Cardiac muscle cell (in vitro differentiated cells and primary cell): ENCODE results near the gene CAPN15. TPM values are rescaled to one million over a fixed set of nuclear protein-coding genes. Genes with fewer than 3 reads are reported as not detected.

Source experiments
- DNase-seq, 2 donors: peaks; one replicate each; pipeline versions ENCODE4 v3.0.0 to v3.0.0-alpha.2; 2010 to 2017; ENCODE audit warnings: low read depth in 1 of 2, low spot score in 1 of 2
- H3K27ac ChIP-seq: fragments of 200-600 bp; sonication (generic); 2 replicates; pipeline ENCODE4 v1.5.1; 2016
- H3K27me3 ChIP-seq: fragments of 200-600 bp; sonication (generic); 2 replicates; pipeline ENCODE4 v1.6.0; 2016; ENCODE audit warnings: control low read depth
- H3K36me3 ChIP-seq: fragments of 200-600 bp; sonication (generic); 2 replicates; pipeline ENCODE4 v1.5.1; 2016; ENCODE audit warnings: control low read depth
- H3K4me1 ChIP-seq: fragments of 200-600 bp; sonication (generic); 2 replicates; pipeline ENCODE4 v1.8.1; 2017; ENCODE audit warnings: low read depth, mild to moderate bottlenecking, mixed run types
- H3K4me3 ChIP-seq: fragments of 200-600 bp; sonication (generic); 2 replicates; pipeline ENCODE4 v1.5.1; 2016; ENCODE audit warnings: mild to moderate bottlenecking
- H3K9me3 ChIP-seq: fragments of 200-600 bp; sonication (generic); 2 replicates; pipeline ENCODE4 v1.5.1; 2017; ENCODE audit warnings: low read depth, mild to moderate bottlenecking, control low read depth
- polyA plus RNA-seq: library from polyadenylated mRNA; unstranded; fragments of >200 nt; fragmentation: Nextera tagmentation; extraction: Ambion mirVana; gene quantifications from 2 replicates; pipeline ENCODE4 v1.2.1, GENCODE V29; 2016
- total RNA-seq: library from RNA; depleted of rRNA; stranded (reverse); fragments of >200 nt; gene quantifications from 2 replicates; pipeline ENCODE4 v1.2.3, GENCODE V29; 2016
- TF ChIP-seq, protein P1 (sequence below): IDR thresholded peaks from 2 replicates; pipeline ENCODE4 v1.5.1; 2012; ENCODE audit warnings: low read depth, mild to moderate bottlenecking, low read length

Gene CAPN15
- total and polyA plus RNA-seq, 2 experiments from 2014 or later = 38.1 to 63.3 TPM

DNA sequence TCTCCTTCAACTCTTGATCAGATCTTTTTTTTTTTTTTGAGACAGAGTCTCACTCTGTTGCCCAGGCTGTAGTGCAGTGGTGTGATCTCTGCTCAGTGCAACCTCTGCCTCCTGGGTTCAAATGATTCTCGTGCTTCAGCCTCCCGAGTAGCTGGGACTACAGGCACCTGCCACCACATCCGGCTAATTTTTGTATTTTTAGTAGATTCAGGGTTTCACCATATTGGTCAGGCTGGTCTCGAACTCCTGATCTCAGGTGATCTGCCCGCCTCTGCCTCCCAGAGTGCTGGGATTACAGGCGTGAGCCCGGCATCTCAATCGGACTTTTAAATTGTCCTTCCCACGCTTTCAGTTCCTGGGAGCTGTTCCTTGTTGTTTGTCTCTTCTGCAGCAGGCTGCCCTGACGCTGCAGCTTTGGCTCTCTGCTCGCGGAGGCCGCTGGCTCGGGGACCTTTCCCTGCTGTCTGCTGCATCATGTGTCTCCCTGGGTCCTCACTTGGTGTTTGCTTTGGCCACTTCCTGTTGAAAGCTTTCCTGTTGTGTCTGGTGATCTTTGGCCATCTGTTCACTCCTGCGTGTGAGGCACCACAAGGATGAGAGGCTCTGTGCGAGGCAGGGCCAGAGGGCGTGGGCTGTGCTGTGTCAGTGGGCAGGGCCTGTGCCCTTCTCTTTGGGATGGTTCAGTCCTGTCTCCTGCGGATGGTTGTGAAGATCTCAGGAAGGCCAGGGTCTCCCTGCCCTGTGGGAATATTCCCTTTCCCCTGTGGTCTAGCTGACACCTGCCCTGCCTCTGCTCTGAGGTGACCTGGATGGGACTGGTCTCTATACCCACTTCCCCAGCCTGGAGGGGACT is 18.4 kb upstream of the CAPN15 start:
- no peaks in the 10 kb centered on the region for H3K9me3 ChIP-seq
- TF ChIP-seq, protein P1, sequence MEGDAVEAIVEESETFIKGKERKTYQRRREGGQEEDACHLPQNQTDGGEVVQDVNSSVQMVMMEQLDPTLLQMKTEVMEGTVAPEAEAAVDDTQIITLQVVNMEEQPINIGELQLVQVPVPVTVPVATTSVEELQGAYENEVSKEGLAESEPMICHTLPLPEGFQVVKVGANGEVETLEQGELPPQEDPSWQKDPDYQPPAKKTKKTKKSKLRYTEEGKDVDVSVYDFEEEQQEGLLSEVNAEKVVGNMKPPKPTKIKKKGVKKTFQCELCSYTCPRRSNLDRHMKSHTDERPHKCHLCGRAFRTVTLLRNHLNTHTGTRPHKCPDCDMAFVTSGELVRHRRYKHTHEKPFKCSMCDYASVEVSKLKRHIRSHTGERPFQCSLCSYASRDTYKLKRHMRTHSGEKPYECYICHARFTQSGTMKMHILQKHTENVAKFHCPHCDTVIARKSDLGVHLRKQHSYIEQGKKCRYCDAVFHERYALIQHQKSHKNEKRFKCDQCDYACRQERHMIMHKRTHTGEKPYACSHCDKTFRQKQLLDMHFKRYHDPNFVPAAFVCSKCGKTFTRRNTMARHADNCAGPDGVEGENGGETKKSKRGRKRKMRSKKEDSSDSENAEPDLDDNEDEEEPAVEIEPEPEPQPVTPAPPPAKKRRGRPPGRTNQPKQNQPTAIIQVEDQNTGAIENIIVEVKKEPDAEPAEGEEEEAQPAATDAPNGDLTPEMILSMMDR = no peak
- H3K36me3 ChIP-seq = no peaks in the 10 kb centered on the region
- no peaks in the 10 kb centered on the region for H3K4me1 ChIP-seq
- H3K4me3 ChIP-seq = no peak overlapping the region
- no peak overlapping the region for H3K27ac ChIP-seq
- DNase-seq = no peak
- no peaks in the 10 kb centered on the region for H3K27me3 ChIP-seq

GRCh38 chr16:510066-510825 is 17.3 kb upstream of the CAPN15 start:
- TF ChIP-seq, protein P1 = no peak
- Histone ChIP-seq H3K4me3 (no peak overlapping the region), H3K4me1 (no peaks in the 10 kb centered on the region)

DNA sequence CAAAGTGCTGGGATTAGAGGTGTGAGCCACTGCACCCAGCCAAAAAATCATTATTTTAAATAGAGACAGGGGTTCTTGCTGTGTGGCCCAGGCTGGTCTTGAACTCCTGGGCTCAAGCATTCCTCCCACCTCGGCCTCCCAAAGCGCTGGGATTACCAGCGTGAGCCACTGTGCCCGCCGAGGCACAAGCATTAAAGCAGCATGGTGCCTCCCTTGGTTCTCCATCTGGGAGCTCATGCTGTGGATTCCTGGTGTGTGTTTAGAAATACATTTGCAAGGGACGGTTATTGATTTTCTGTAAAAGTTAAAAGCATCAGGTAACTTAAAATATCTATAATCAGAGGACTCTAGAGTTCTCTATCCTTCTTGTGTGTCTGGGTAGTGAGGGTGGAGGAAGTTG is 14.7 kb upstream of the CAPN15 start:
- TF ChIP-seq, protein P1 = no peak
- H3K4me1 ChIP-seq = no peaks in the 10 kb centered on the region
- no peak for DNase-seq

More at GRCh38 chr16:510066-510825, 17.3 kb upstream of the CAPN15 start:
- Histone ChIP-seq H3K27ac (no peak overlapping the region), H3K27me3 (no peaks in the 10 kb centered on the region), H3K9me3 (no peaks in the 10 kb centered on the region), H3K36me3 (no peaks in the 10 kb centered on the region)
- DNase-seq = no peak

GRCh38 chr16:513950-514349 is 13.6 kb upstream of the CAPN15 start:
- peaks cover 7% of the 10 kb centered on the region for H3K36me3 ChIP-seq
- H3K9me3 ChIP-seq = no peaks in the 10 kb centered on the region
- no peak overlapping the region for H3K27ac ChIP-seq
- TF ChIP-seq, protein P1 = no peak
- no peaks in the 10 kb centered on the region for H3K4me1 ChIP-seq
- no peak overlapping the region for H3K4me3 ChIP-seq
- no peaks in the 10 kb centered on the region for H3K27me3 ChIP-seq
- DNase-seq = no peak

More for the DNA sequence above, 14.7 kb upstream of the CAPN15 start:
- Histone ChIP-seq H3K27ac (no peak overlapping the region), H3K4me3 (no peak overlapping the region), H3K27me3 (no peaks in the 10 kb centered on the region), H3K9me3 (no peaks in the 10 kb centered on the region), H3K36me3 (peaks cover 6% of the 10 kb centered on the region)

- TF ChIP-seq, protein P1 = no peak
- Histone ChIP-seq H3K4me3 (no peak overlapping the region), H3K9me3 (no peaks in the 10 kb centered on the region), H3K27me3 (no peaks in the 10 kb centered on the region), H3K36me3 (peaks cover 9% of the 10 kb centered on the region), H3K4me1 (no peaks in the 10 kb centered on the region), H3K27ac (no peak overlapping the region)
- DNase-seq = no peak
Measured at GRCh38 chr16:515175-515938, 12.2 kb upstream of the CAPN15 start.
